ENCODE results near the gene RNF130. TPM values are rescaled to one million over a fixed set of nuclear protein-coding genes. Genes with fewer than 3 reads are reported as not detected.
A peak's percentile ranks its signal among the peaks of the same experiment; 100 is the strongest.

RNF130 gene
- total and polyA plus RNA-seq, 2 of the 13 experiments (the other 11 are each of a cell fraction or from before 2014, with no cell fraction given), result 28.2 to 28.3 TPM

DNA sequence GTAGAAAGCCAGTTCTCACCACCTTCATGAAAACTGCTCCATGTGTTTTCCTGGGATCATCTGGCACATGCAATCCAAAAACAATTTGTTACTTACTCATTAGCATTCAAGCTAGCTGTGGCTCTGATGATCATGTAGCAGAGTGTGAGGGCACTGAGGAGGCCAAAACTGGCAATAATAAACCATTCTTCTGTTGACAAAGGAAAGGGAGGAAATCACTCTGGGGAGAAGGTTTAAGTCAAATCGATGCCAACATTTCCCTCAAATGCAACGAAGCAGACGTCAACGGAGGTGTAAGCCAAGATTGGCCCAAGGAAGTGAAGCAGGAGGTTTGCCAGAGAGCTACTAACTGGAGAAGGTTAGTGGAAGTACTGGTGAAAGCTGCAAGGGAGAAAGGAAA lies 108.2 kb downstream of the RNF130 start (continued):
- TF ChIP-seq TERF1 (CRISPR knock-in tag; IDR thresholded peaks at IDR 0.05) (no peak), HNF4G (IDR thresholded peaks at IDR 0.05; ENCODE audit: borderline replicate concordance, low read depth, low read length) (no peak), HNF4G (CRISPR knock-in tag; IDR thresholded peaks at IDR 0.05; ENCODE audit: borderline replicate concordance, low read depth) (no peak), ZNF264 (CRISPR knock-in tag; IDR thresholded peaks at IDR 0.05) (no peak), POGZ (CRISPR knock-in tag; IDR thresholded peaks at IDR 0.05) (no peak), SMAD1 (CRISPR knock-in tag; IDR thresholded peaks at IDR 0.05; ENCODE audit: borderline replicate concordance, low read depth) (no peak), REXO4 (CRISPR knock-in tag; IDR thresholded peaks at IDR 0.05; ENCODE audit: borderline replicate concordance) (no peak), NRL (CRISPR knock-in tag; IDR thresholded peaks at IDR 0.05; ENCODE audit: borderline replicate concordance) (no peak)

GRCh38 chr5:179960204-179960831 lies 111.2 kb downstream of the RNF130 start:
- CTCF ChIA-PET (ENCODE audit: low intra/inter-chr PET ratio, low total read pairs), result no interaction called here
- peaks cover 15% of the 10 kb centered on the region for H3K4me1 ChIP-seq (ENCODE audit: insufficient read depth, low read length)
- FAIRE-seq (peak; percentile 60), DNase-seq (ENCODE audit: low spot score) (peak; percentile 44), ATAC-seq (peak; percentile 73)
- no peak overlapping the region for H3K4me3 ChIP-seq (replicated peaks in 1 of 3; ENCODE audit: insufficient read depth in 1 of 3, low read depth in 2 of 3, low read length in 3 of 3)
- intact Hi-C loops (cut with micrococcal nuclease; ENCODE audit: unreplicated experiment), result no loop called here
- in situ Hi-C loops (cut with HindIII; ENCODE audit: extremely low pct_ligation_motif_present, low pct_unique_long_range_greater_than_20kb), result no loop called here
- H3K9me3 ChIP-seq (ENCODE audit: low read length), result no peaks in the 10 kb centered on the region
- no peaks in the 10 kb centered on the region for H3K27me3 ChIP-seq (ENCODE audit: control insufficient read depth in 1 of 2, insufficient read depth in 2 of 2, low read length in 2 of 2)
- no peak overlapping the region for H2AFZ ChIP-seq (ENCODE audit: low read length)
- peak overlapping the region; percentile 37; the same call in 1 of the 2 replicates for H3K4me2 ChIP-seq (ENCODE audit: low read depth, low read length)
- no peak overlapping the region for H3K9ac ChIP-seq (ENCODE audit: insufficient read depth, low read depth, low read length)
- 7% methylated on average over 5 of the region's 5 CpGs for WGBS (ENCODE audit: low lambda C conversion rate)
- H3K27ac ChIP-seq (ENCODE audit: extremely low read length, insufficient read depth, low read length), result peak overlapping the region; percentile 36
- no peaks in the 10 kb centered on the region for H4K20me1 ChIP-seq (ENCODE audit: insufficient read depth, low read length)
- no TSS peak for BruUV-seq (replicated peaks)
- no peaks in the 10 kb centered on the region for H3K79me2 ChIP-seq (ENCODE audit: insufficient read depth, low read length)
- peaks cover 0 to 4% of the 10 kb centered on the region in 2 experiments; a peak in 1 of 5 replicates for H3K36me3 ChIP-seq (replicated peaks in 1 of 2; ENCODE audit: control insufficient read depth in 1 of 2, insufficient read depth in 2 of 2, low read length in 2 of 2)
- POLR2A ChIA-PET, result no interaction called here
- TF ChIP-seq IKZF1 (IDR thresholded peaks at IDR 0.05) (no peak), ZNF839 (CRISPR knock-in tag; IDR thresholded peaks at IDR 0.05; ENCODE audit: borderline replicate concordance) (no peak), ZNF530 (CRISPR knock-in tag; IDR thresholded peaks at IDR 0.05; ENCODE audit: low read depth) (no peak), FOXK1 (CRISPR knock-in tag; IDR thresholded peaks at IDR 0.05; ENCODE audit: borderline replicate concordance, low read depth) (no peak), CCDC6 (CRISPR knock-in tag; IDR thresholded peaks at IDR 0.05) (no peak), ZFX (CRISPR knock-in tag; IDR thresholded peaks at IDR 0.05; ENCODE audit: low read depth) (no peak)
- TF ChIP-seq, protein P1, sequence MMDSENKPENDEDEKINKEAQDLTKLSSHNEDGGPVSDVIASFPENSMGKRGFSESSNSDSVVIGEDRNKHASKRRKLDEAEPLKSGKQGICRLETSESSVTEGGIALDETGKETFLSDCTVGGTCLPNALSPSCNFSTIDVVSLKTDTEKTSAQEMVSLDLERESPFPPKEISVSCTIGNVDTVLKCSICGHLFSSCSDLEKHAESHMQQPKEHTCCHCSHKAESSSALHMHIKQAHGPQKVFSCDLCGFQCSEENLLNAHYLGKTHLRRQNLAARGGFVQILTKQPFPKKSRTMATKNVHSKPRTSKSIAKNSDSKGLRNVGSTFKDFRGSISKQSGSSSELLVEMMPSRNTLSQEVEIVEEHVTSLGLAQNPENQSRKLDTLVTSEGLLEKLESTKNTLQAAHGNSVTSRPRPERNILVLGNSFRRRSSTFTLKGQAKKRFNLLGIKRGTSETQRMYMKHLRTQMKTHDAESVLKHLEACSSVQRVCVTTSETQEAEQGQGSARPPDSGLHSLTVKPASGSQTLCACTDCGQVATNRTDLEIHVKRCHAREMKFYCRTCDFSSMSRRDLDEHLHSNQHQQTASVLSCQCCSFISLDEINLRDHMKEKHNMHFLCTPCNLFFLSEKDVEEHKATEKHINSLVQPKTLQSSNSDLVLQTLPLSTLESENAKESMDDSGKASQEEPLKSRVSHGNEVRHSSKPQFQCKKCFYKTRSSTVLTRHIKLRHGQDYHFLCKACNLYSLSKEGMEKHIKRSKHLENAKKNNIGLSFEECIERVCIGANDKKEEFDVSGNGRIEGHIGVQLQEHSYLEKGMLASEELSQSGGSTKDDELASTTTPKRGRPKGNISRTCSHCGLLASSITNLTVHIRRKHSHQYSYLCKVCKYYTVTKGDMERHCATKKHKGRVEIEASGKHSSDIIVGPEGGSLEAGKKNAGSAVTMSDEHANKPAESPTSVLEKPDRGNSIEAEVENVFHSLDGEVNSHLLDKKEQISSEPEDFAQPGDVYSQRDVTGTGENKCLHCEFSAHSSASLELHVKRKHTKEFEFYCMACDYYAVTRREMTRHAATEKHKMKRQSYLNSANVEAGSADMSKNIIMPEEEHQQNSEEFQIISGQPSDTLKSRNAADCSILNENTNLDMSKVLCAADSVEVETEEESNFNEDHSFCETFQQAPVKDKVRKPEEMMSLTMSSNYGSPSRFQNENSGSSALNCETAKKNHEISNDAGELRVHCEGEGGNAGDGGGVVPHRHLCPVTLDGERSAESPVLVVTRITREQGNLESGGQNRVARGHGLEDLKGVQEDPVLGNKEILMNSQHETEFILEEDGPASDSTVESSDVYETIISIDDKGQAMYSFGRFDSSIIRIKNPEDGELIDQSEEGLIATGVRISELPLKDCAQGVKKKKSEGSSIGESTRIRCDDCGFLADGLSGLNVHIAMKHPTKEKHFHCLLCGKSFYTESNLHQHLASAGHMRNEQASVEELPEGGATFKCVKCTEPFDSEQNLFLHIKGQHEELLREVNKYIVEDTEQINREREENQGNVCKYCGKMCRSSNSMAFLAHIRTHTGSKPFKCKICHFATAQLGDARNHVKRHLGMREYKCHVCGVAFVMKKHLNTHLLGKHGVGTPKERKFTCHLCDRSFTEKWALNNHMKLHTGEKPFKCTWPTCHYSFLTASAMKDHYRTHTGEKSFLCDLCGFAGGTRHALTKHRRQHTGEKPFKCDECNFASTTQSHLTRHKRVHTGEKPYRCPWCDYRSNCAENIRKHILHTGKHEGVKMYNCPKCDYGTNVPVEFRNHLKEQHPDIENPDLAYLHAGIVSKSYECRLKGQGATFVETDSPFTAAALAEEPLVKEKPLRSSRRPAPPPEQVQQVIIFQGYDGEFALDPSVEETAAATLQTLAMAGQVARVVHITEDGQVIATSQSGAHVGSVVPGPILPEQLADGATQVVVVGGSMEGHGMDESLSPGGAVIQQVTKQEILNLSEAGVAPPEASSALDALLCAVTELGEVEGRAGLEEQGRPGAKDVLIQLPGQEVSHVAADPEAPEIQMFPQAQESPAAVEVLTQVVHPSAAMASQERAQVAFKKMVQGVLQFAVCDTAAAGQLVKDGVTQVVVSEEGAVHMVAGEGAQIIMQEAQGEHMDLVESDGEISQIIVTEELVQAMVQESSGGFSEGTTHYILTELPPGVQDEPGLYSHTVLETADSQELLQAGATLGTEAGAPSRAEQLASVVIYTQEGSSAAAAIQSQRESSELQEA (CRISPR knock-in tag; IDR thresholded peaks at IDR 0.05; ENCODE audit: not compliant biosample characterization), result no peak
